Spleen (tissue), 7 donors: ENCODE data around the gene MATK.

ENCODE experiments used
- POLR2A ChIP-seq, 3 donors: fragments of 450-650 bp; IDR thresholded peaks; one replicate each; pipeline ENCODE4 v1.5.1; 2017; ENCODE audit warnings: antibody characterized with exemption in 3 of 3, mild to moderate bottlenecking in 1 of 3
- TF ChIP-seq, protein P1 (sequence below), 11 experiments: fragments of 200-600 bp in 7 of 11; fragments of 450-650 bp in 4 of 11; sonication (generic) in 4 of 11; IDR thresholded peaks in 8 of 11; conservative IDR thresholded peaks in 3 of 11; 1 replicate in 7 of 11; 2 replicates in 4 of 11; pipeline versions ENCODE4 v1.4.0 to v1.8.0; 2016 to 2021; ENCODE audit warnings: antibody characterized with exemption in 11 of 11, inconsistent platforms in 4 of 11, mild to moderate bottlenecking in 1 of 11
- donor health status: DM: no; HTN: no; CAD: no; lungs with moderate emphysema.
- donor health status: DM: no; HTN: no; CAD: no.
- donor health status: DM: no; HTN: no; CAD: no.

DNA sequence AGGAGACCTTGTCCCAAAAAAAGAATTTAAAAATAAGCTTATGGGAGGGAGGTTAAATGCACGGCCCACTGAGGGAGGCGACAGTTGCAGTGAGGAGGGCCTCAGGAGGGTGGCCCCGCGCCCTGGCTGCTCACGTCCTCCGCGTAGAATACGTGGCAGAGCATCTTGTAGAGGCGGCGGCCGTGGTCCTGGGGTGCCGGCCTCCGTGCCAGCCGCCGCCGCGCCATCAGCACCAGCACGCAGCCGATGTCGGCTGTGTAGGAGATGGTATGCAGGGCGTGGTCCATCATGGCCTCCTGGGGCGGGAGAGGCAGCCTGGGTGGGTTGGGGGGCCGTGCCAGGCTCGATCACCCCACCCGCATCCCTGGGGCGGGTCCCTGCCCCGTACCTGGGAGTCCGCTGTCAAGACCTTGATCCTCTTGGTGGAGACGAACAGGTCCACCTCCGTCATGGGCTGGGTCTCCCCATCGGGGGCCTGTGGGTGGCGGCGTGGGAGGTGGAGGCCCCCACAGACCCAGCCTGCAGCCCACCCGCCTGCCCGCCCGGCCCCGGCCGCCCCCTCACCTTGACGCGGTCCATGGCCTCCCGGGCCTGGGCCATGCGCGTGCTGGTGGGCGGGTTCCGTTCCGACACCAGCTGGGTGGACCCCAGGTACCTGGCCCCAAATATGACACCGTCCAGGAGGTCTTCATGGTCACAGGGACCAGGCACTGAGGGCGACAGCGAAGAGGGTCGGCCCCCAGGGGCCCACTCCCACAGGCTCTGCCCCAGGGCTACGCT lies 32.4 kb downstream of the MATK start:
- no peak for TF ChIP-seq POLR2A (IDR thresholded peaks at IDR 0.05)
- TF ChIP-seq, protein P1, sequence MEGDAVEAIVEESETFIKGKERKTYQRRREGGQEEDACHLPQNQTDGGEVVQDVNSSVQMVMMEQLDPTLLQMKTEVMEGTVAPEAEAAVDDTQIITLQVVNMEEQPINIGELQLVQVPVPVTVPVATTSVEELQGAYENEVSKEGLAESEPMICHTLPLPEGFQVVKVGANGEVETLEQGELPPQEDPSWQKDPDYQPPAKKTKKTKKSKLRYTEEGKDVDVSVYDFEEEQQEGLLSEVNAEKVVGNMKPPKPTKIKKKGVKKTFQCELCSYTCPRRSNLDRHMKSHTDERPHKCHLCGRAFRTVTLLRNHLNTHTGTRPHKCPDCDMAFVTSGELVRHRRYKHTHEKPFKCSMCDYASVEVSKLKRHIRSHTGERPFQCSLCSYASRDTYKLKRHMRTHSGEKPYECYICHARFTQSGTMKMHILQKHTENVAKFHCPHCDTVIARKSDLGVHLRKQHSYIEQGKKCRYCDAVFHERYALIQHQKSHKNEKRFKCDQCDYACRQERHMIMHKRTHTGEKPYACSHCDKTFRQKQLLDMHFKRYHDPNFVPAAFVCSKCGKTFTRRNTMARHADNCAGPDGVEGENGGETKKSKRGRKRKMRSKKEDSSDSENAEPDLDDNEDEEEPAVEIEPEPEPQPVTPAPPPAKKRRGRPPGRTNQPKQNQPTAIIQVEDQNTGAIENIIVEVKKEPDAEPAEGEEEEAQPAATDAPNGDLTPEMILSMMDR (IDR thresholded peaks at IDR 0.05 in 8 of 11, conservative IDR thresholded peaks at IDR 0.05 in 3 of 11), result no peak
